ENCODE measurements around the gene MAGEA8.

MAGEA8 gene

DNA sequence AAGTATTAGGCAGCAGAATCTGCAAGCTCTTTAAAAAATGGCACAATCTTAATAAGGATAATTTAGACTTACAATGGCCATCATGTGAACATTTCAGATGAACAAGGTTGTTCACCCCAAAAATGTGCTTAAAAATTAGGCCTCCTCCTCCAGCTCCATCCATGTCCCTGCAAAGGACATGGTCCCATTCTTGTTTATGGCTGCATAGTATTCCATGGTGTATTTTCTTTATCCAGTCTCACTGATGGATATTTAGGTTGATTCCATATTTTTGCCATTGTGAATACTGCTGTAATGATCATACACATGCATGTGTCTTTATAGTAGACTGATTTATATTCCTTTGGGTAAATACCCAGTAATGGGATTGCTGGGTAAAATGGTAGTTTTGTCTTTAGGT, 29.1 kb upstream of the MAGEA8 start:
- no peaks in the 10 kb centered on the region for H3K4me1 ChIP-seq (ENCODE audit: insufficient read depth, low read length, poor library complexity, severe bottlenecking)
- no peak for TF ChIP-seq EZH2phosphoT487 (IDR thresholded peaks at IDR 0.05; ENCODE audit: borderline replicate concordance)
- no peaks in the 10 kb centered on the region for H3K9me3 ChIP-seq (ENCODE audit: insufficient read depth, low read depth, low read length)
- no peaks in the 10 kb centered on the region for H3K9me2 ChIP-seq (replicated peaks; ENCODE audit: low read depth, low read length)
- H3K27me3 ChIP-seq (ENCODE audit: insufficient read depth, low read length, poor library complexity, severe bottlenecking): no peaks in the 10 kb centered on the region
- H3K79me2 ChIP-seq (ENCODE audit: insufficient read depth, low read length): no peaks in the 10 kb centered on the region
- no peak overlapping the region for H3K4me3 ChIP-seq (ENCODE audit: low read length, poor library complexity, severe bottlenecking)
- no peak overlapping the region for H3K4me2 ChIP-seq (ENCODE audit: low read depth, low read length, poor library complexity, severe bottlenecking)
- H3K9ac ChIP-seq (ENCODE audit: low read depth, low read length, poor library complexity, severe bottlenecking): no peak overlapping the region
- no peaks in the 10 kb centered on the region for H4K20me1 ChIP-seq (ENCODE audit: insufficient read depth, low read length, poor library complexity, severe bottlenecking)
- no peaks in the 10 kb centered on the region for H3K36me3 ChIP-seq (ENCODE audit: insufficient read depth, low read length)
- H2AFZ ChIP-seq (ENCODE audit: low read length): no peak overlapping the region
- no peaks in the 10 kb centered on the region for H3F3A ChIP-seq (ENCODE audit: low read depth)

GRCh38 chrX:149853925-149854324, 27.1 kb upstream of the MAGEA8 start:
- Histone ChIP-seq H3K9me3 (ENCODE audit: insufficient read depth, low read depth, low read length) (no peaks in the 10 kb centered on the region), H3K79me2 (ENCODE audit: insufficient read depth, low read length) (no peaks in the 10 kb centered on the region), H3K4me1 (ENCODE audit: insufficient read depth, low read length, poor library complexity, severe bottlenecking) (no peaks in the 10 kb centered on the region), H3F3A (ENCODE audit: low read depth) (no peaks in the 10 kb centered on the region), H3K4me2 (ENCODE audit: low read depth, low read length, poor library complexity, severe bottlenecking) (no peak overlapping the region), H3K9me2 (replicated peaks; ENCODE audit: low read depth, low read length) (no peaks in the 10 kb centered on the region), H3K36me3 (ENCODE audit: insufficient read depth, low read length) (no peaks in the 10 kb centered on the region), H3K9ac (ENCODE audit: low read depth, low read length, poor library complexity, severe bottlenecking) (no peak overlapping the region), H3K4me3 (ENCODE audit: low read length, poor library complexity, severe bottlenecking) (no peak overlapping the region), H3K27me3 (ENCODE audit: insufficient read depth, low read length, poor library complexity, severe bottlenecking) (no peaks in the 10 kb centered on the region), H2AFZ (ENCODE audit: low read length) (no peak overlapping the region), H4K20me1 (ENCODE audit: insufficient read depth, low read length, poor library complexity, severe bottlenecking) (no peaks in the 10 kb centered on the region)
- TF ChIP-seq CTCF (conservative IDR thresholded peaks at IDR 0.05; ENCODE audit: low read length): no peak
- TF ChIP-seq EZH2phosphoT487 (IDR thresholded peaks at IDR 0.05; ENCODE audit: borderline replicate concordance): no peak

- H3K4me3 ChIP-seq (ENCODE audit: low read length, poor library complexity, severe bottlenecking): no peak overlapping the region
- no peak overlapping the region for H3K4me2 ChIP-seq (ENCODE audit: low read depth, low read length, poor library complexity, severe bottlenecking)
- no peaks in the 10 kb centered on the region for H3K9me2 ChIP-seq (replicated peaks; ENCODE audit: low read depth, low read length)
- no peaks in the 10 kb centered on the region for H4K20me1 ChIP-seq (ENCODE audit: insufficient read depth, low read length, poor library complexity, severe bottlenecking)
- H3K79me2 ChIP-seq (ENCODE audit: insufficient read depth, low read length): no peaks in the 10 kb centered on the region
- no peaks in the 10 kb centered on the region for H3K9me3 ChIP-seq (ENCODE audit: insufficient read depth, low read depth, low read length)
- H3K36me3 ChIP-seq (ENCODE audit: insufficient read depth, low read length): no peaks in the 10 kb centered on the region
- no peaks in the 10 kb centered on the region for H3F3A ChIP-seq (ENCODE audit: low read depth)
- no peaks in the 10 kb centered on the region for H3K27me3 ChIP-seq (ENCODE audit: insufficient read depth, low read length, poor library complexity, severe bottlenecking)
- H2AFZ ChIP-seq (ENCODE audit: low read length): no peak overlapping the region
- H3K9ac ChIP-seq (ENCODE audit: low read depth, low read length, poor library complexity, severe bottlenecking): no peak overlapping the region
- TF ChIP-seq CTCF (conservative IDR thresholded peaks at IDR 0.05; ENCODE audit: low read length) (no peak), EZH2phosphoT487 (IDR thresholded peaks at IDR 0.05; ENCODE audit: borderline replicate concordance) (no peak)
- no peaks in the 10 kb centered on the region for H3K4me1 ChIP-seq (ENCODE audit: insufficient read depth, low read length, poor library complexity, severe bottlenecking)
Measured at GRCh38 chrX:149858592-149858991, 22.4 kb upstream of the MAGEA8 start.

GRCh38 chrX:149860445-149860844, 20.5 kb upstream of the MAGEA8 start:
- Histone ChIP-seq H3K9ac (ENCODE audit: low read depth, low read length, poor library complexity, severe bottlenecking) (no peak overlapping the region), H3K27me3 (ENCODE audit: insufficient read depth, low read length, poor library complexity, severe bottlenecking) (no peaks in the 10 kb centered on the region), H4K20me1 (ENCODE audit: insufficient read depth, low read length, poor library complexity, severe bottlenecking) (no peaks in the 10 kb centered on the region)

More at GRCh38 chrX:149860445-149860844, 20.5 kb upstream of the MAGEA8 start:
- H3K4me3 ChIP-seq (ENCODE audit: low read length, poor library complexity, severe bottlenecking): no peak overlapping the region
- H2AFZ ChIP-seq (ENCODE audit: low read length): no peak overlapping the region
- H3F3A ChIP-seq (ENCODE audit: low read depth): no peaks in the 10 kb centered on the region
- H3K4me1 ChIP-seq (ENCODE audit: insufficient read depth, low read length, poor library complexity, severe bottlenecking): no peaks in the 10 kb centered on the region
- H3K9me3 ChIP-seq (ENCODE audit: insufficient read depth, low read depth, low read length): no peaks in the 10 kb centered on the region
- H3K4me2 ChIP-seq (ENCODE audit: low read depth, low read length, poor library complexity, severe bottlenecking): no peak overlapping the region
- TF ChIP-seq EZH2phosphoT487 (IDR thresholded peaks at IDR 0.05; ENCODE audit: borderline replicate concordance): no peak
- no peak for TF ChIP-seq CTCF (conservative IDR thresholded peaks at IDR 0.05; ENCODE audit: low read length)
- no peaks in the 10 kb centered on the region for H3K36me3 ChIP-seq (ENCODE audit: insufficient read depth, low read length)
- no peaks in the 10 kb centered on the region for H3K9me2 ChIP-seq (replicated peaks; ENCODE audit: low read depth, low read length)
- no peaks in the 10 kb centered on the region for H3K79me2 ChIP-seq (ENCODE audit: insufficient read depth, low read length)
